Smooth muscle cell (in vitro differentiated cells): Measurements from ENCODE around the gene ST6GALNAC2. TPM values are rescaled to one million over a fixed set of nuclear protein-coding genes. Genes with fewer than 3 reads are reported as not detected.
"Not testable (repeated sequence)": the region's sequence is repeated elsewhere in the genome, so short reads cannot be mapped to it uniquely, and the experiment has no call there.

Experiments
- DNase-seq: peaks from one replicate; lab custom pipeline; 2025; ENCODE audit not compliant: unreplicated experiment; lab: John Stamatoyannopoulos, UW
- H2AFZ ChIP-seq: fragments of 200-600 bp; sonication (generic); 2 replicates; pipeline ENCODE4 v1.6.0; 2016; ENCODE audit warnings: antibody characterized with exemption, low read depth, mild to moderate bottlenecking
- H3F3A ChIP-seq: fragments of 200-600 bp; sonication (generic); 2 replicates; pipeline ENCODE4 v1.6.0; 2017; ENCODE audit warnings: antibody characterized with exemption, low read depth
- H3K27ac ChIP-seq: fragments of 200-600 bp; sonication (generic); 2 replicates; pipeline ENCODE4 v1.5.1; 2016; ENCODE audit warnings: low read depth, mild to moderate bottlenecking
- H3K27me3 ChIP-seq: fragments of 200-600 bp; sonication (generic); 2 replicates; pipeline ENCODE4 v1.6.1; 2016; ENCODE audit warnings: low read depth, mild to moderate bottlenecking
- H3K36me3 ChIP-seq: fragments of 200-600 bp; sonication (generic); 2 replicates; pipeline ENCODE4 v1.5.1; 2016; ENCODE audit warnings: low read depth
- H3K4me1 ChIP-seq: fragments of 200-600 bp; sonication (generic); 2 replicates; pipeline ENCODE4 v1.5.1; 2016; ENCODE audit warnings: low read depth
- H3K4me2 ChIP-seq: fragments of 200-600 bp; sonication (generic); 2 replicates; pipeline ENCODE4 v1.6.0; 2016; ENCODE audit warnings: mild to moderate bottlenecking
- H3K4me3 ChIP-seq: fragments of 200-600 bp; sonication (generic); 2 replicates; pipeline ENCODE4 v1.5.1; 2016; ENCODE audit warnings: mild to moderate bottlenecking
- H3K79me2 ChIP-seq: fragments of 200-600 bp; sonication (generic); 2 replicates; pipeline ENCODE4 v1.6.0; 2016; ENCODE audit warnings: low read depth, mild to moderate bottlenecking
- H3K9ac ChIP-seq: fragments of 200-600 bp; sonication (generic); 2 replicates; pipeline ENCODE4 v1.6.0; 2016; ENCODE audit warnings: low read depth
- H3K9me3 ChIP-seq: fragments of 200-600 bp; sonication (generic); replicated peaks from 2 replicates; pipeline ENCODE4 v1.5.1; 2016; ENCODE audit warnings: low read depth
- H4K20me1 ChIP-seq: fragments of 200-600 bp; sonication (generic); 2 replicates; pipeline ENCODE4 v1.6.0; 2016; ENCODE audit warnings: low read depth
- WGBS: methylation state at CpG from one replicate; pipeline ENCODE4 v1.1.7; 2016; ENCODE audit warnings: low lambda C conversion rate; 5-methylcytosine and 5-hydroxymethylcytosine counted together
- polyA plus RNA-seq: library from polyadenylated mRNA; unstranded; fragments of >200 nt; fragmentation: Nextera tagmentation; extraction: Ambion mirVana; gene quantifications from 2 replicates; pipeline ENCODE4 v1.2.1, GENCODE V29; 2016
- total RNA-seq: library from RNA; depleted of rRNA; stranded (reverse); fragments of >200 nt; gene quantifications from 2 replicates; pipeline ENCODE4 v1.2.3, GENCODE V29; 2014
- TF ChIP-seq, protein P1 (sequence below): fragments of 200-600 bp; sonication (generic); IDR thresholded peaks from 2 replicates; pipeline ENCODE4 v1.5.1; 2017; ENCODE audit warnings: borderline replicate concordance, mild to moderate bottlenecking, antibody characterized with exemption; ENCODE audit not compliant: insufficient read depth, poor library complexity, severe bottlenecking

ST6GALNAC2 gene
- total and polyA plus RNA-seq, 2 experiments from 2014 or later = 1.2 to 6.9 TPM

DNA sequence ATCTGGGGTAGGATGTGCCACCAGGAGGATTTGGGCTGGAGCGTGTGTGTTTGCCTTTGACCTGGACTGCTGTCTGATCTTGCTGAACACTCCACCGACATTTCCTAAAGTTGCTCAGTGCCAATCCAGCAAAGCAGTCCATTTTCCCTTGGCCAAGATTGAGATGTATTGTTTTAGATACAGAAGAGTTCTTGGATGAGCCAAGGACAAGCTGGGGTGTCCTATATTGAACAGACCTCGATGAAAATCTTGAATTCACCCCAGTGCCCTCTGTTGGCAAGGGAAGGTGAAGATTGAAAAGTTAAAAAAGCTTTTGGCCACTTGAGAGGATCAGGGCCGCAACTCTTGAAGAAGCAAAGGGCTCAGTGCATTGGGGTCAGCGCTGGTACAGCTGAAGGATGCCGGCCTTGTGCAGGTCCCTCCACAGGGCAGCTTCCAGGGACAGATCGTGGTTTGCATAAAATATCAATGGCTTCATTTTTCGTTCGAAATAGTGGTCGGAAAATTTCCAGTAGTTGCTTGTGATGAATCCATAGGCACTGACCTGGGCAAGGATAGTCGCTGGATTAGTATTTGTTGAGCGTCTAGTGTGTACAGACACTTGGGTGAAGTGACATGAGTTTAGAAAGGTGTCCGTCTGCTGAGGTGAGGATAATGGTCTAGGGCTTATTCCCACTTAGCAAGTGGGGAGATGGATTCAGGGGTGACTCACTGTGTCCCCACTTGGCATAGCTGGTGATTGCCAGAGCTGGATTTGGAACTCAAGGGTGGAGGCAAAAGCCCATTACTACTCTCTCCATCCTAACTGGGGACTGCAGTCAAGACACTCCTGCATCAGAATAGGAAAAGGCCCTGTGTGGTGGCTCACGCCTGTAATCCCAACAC is 19.7 kb downstream of the ST6GALNAC2 start:
- 96% methylated on average over 14 of the region's 14 CpGs for WGBS
- Histone ChIP-seq H3K4me2 (peak overlapping the region; percentile 35), H3K27me3 (no peaks in the 10 kb centered on the region), H3K9ac (peak overlapping the region; percentile 35), H2AFZ (no peak overlapping the region), H4K20me1 (peaks cover 83% of the 10 kb centered on the region), H3F3A (peaks cover 6% of the 10 kb centered on the region), H3K27ac (peak overlapping the region; percentile 79), H3K4me1 (peaks cover 6% of the 10 kb centered on the region), H3K79me2 (peaks cover 3% of the 10 kb centered on the region), H3K36me3 (no peaks in the 10 kb centered on the region), H3K9me3 (no peaks in the 10 kb centered on the region), H3K4me3 (no peak overlapping the region)
- DNase-seq = no peak
- TF ChIP-seq, protein P1, sequence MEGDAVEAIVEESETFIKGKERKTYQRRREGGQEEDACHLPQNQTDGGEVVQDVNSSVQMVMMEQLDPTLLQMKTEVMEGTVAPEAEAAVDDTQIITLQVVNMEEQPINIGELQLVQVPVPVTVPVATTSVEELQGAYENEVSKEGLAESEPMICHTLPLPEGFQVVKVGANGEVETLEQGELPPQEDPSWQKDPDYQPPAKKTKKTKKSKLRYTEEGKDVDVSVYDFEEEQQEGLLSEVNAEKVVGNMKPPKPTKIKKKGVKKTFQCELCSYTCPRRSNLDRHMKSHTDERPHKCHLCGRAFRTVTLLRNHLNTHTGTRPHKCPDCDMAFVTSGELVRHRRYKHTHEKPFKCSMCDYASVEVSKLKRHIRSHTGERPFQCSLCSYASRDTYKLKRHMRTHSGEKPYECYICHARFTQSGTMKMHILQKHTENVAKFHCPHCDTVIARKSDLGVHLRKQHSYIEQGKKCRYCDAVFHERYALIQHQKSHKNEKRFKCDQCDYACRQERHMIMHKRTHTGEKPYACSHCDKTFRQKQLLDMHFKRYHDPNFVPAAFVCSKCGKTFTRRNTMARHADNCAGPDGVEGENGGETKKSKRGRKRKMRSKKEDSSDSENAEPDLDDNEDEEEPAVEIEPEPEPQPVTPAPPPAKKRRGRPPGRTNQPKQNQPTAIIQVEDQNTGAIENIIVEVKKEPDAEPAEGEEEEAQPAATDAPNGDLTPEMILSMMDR = no peak

DNA sequence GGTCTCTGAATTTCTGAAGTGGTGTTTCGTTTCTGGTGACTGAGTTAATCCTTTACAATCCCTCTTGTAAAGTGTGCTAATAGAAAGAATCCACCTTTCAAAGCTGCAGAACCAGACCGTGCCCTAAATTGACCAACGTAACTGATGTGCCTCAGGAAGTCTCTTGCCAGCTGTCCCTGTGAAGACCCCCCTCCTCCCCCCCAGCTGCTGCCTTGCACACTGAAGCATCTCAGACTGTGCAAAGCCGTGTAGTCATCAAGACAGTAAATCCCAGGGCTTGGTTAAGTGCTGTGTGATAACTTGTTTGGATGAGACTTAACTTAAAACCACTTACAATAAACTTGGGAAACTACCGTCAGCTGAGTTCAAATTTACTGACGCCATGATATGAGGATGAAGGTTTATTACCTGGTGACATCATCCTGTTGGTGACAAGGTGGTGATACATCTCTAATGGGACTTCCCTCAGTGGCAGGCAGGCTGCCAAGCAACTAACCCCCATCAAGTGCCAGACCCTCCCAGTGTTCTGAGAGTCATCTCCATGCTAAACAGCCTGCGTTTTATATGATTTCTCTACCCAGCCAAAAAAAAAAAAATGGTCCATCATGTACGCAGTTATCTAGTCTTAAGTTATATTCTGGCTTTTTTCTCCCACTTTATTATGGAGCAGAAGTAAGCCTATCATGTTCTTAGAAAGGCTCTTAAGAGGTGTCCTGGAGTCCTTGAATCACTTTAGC is 20.5 kb downstream of the ST6GALNAC2 start:
- H3K79me2 ChIP-seq = peaks cover 11% of the 10 kb centered on the region
- 12% methylated on average over 8 of the region's 8 CpGs for WGBS
- peak; percentile 22 for DNase-seq
- H4K20me1 ChIP-seq = peaks cover 89% of the 10 kb centered on the region
- not testable (repeated sequence) for H3K36me3 ChIP-seq, H3K4me1 ChIP-seq, H2AFZ ChIP-seq, H3K9me3 ChIP-seq, H3K4me3 ChIP-seq, H3K27me3 ChIP-seq
- H3K4me2 ChIP-seq = peak overlapping the region; percentile 57
- peaks cover 14% of the 10 kb centered on the region for H3F3A ChIP-seq
- H3K27ac ChIP-seq = peak overlapping the region; percentile 79
- peak overlapping the region; percentile 35 for H3K9ac ChIP-seq

DNA sequence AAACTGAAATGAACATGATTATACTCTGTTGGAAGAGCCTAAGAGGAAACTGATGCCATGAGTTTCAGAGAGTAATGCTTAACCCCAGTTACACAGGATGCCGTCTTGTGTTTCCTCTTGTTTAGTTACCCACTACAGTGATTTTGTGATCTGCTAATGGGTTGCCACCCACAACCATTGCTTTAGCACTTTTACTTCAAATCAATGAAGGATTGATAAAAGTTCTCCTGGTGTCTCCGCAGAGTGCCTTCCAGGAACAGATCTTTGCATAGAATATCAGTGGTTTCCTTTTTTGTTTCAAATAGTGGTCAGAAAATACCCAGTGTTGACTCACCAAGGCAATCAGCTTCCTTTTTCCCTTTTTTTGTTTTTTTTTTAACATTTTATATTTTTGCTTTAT is 22.3 kb downstream of the ST6GALNAC2 start:
- Histone ChIP-seq H3K27ac (peak overlapping the region; percentile 36), H3K79me2 (peaks cover 29% of the 10 kb centered on the region), H4K20me1 (peaks cover 96% of the 10 kb centered on the region), H3F3A (peaks cover 17% of the 10 kb centered on the region)
- H3K36me3 ChIP-seq, H2AFZ ChIP-seq, H3K9ac ChIP-seq, H3K4me2 ChIP-seq, H3K4me1 ChIP-seq, DNase-seq, H3K27me3 ChIP-seq, H3K4me3 ChIP-seq, H3K9me3 ChIP-seq: not testable (repeated sequence)
- 73% methylated on average over 2 of the region's 2 CpGs for WGBS

DNA sequence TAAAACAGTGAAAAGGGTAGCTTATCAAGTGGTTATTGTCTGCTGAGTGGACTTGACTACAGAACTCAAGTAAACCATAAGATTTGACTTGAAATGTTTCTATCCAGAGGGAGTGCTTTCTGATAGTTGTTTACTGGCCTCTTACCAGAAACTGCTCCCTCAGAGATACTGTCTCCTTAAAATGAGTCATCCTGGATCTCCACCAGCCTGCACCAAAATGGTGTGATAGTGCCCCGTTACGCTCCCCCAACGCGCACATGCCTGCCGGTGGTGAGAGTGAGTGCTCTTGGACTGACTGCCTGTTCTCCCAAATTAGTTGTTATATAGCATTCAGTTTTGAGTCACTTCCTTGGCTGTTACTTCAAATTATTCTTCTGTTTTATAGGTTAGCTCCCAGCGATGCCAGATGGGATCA is 22.9 kb downstream of the ST6GALNAC2 start:
- peak overlapping the region; percentile 36 for H3K27ac ChIP-seq
- H3K4me2 ChIP-seq = peak overlapping the region; percentile 23
- no peak overlapping the region for H2AFZ ChIP-seq
- H3K79me2 ChIP-seq = peaks cover 36% of the 10 kb centered on the region
- no peak overlapping the region for H3K4me3 ChIP-seq
- H3K27me3 ChIP-seq = no peaks in the 10 kb centered on the region
- no peak for DNase-seq
- 18% methylated on average over 6 of the region's 6 CpGs for WGBS
- peaks cover 17% of the 10 kb centered on the region for H3F3A ChIP-seq
- no peak overlapping the region for H3K9ac ChIP-seq
- TF ChIP-seq, protein P1 = no peak
- H3K36me3 ChIP-seq = no peaks in the 10 kb centered on the region
- H4K20me1 ChIP-seq = peaks cover 93% of the 10 kb centered on the region
- H3K9me3 ChIP-seq = no peaks in the 10 kb centered on the region
- H3K4me1 ChIP-seq = peaks cover 8% of the 10 kb centered on the region
